NCI-H226 (cell line): ENCODE results near the gene GRHL1.
"Not testable (repeated sequence)": the region's sequence is repeated elsewhere in the genome, so short reads cannot be mapped to it uniquely, and the experiment has no call there.

Experiments
- DNase-seq: peaks from one replicate; pipeline ENCODE4 v3.0.0-alpha.2; 2015

GRHL1 gene

DNA sequence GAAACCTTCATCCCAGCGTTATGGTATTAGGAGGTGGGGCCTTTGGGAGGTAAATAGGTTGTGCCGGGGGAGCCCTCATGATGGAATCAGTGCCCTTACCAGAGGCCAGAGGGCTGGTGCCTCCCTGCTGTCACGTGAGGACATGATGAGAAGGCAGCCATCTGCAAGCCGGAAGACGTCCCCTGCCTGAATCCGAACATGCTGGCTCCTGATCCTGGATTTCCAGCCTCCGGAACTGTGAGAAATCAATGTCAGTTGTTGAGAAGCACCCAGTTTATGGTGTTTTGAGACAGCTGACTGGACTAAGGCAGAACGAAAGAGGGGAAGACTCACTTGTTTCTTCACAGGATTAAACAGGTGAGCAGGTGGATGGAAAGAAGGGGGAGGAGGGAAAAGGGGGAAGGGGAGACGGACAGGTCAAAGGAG lies 78.8 kb downstream of the GRHL1 start:
- DNase-seq, result no peak

DNA sequence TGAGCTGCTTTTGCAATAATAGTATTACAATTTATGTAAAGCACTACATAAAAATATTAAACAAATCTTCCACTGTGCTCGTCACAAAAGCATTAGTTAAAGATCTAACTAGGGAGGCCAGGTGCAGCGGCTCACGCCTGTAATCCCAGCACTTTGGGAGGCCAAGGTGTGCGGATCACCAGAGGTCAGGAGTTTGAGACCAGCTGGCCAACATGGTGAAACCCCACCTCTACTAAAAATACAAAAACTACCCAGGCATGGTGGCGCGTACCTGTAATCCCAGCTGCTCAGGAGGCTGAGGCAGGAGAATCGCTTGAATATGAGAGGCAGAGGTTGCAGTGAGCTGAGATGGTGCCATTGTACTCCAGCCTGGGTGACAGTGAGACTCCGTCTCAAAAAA lies 79.3 kb downstream of the GRHL1 start:
- DNase-seq, result not testable (repeated sequence)

DNA sequence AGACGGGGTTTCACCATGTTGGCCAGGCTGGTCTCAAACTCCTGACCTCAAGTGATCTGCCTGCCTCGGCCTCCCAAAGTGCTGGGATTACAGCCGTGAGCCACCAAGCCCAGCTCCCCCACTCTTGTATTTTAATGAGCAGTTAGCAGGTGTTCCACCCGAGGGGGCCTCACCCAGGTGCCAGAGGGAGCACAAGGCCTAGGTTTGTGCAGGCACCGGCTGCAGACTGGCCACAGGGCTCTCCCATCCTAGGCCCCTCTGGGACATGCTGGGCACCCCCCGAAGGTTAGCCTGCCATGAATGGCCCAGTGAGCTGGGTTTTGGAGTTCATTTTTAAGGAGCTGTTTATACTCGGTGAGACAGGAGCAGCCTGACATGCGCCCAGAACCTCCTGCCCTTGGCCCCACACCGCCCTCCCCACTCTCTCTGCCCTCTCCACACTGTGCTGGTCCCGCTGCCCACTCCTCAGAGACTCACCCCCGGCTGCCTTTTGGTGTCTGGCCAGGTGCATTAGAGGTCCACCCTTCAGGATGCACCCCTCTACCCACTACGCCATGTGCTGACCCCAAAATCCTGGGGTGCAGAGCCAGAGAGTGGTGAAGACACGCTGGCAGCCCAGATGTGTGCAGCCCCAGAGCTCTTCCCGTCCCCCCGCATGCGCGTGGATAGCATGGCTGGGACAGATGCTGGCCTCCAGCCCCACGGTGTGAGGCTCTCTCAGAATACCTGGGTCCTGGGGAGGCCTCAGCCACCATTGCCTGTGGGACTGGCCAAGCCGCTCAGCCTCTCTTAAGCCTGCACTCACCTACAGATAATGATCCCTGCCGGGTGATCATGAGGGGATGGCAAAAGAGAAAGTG lies 80.6 kb downstream of the GRHL1 start:
- no peak for DNase-seq

DNA sequence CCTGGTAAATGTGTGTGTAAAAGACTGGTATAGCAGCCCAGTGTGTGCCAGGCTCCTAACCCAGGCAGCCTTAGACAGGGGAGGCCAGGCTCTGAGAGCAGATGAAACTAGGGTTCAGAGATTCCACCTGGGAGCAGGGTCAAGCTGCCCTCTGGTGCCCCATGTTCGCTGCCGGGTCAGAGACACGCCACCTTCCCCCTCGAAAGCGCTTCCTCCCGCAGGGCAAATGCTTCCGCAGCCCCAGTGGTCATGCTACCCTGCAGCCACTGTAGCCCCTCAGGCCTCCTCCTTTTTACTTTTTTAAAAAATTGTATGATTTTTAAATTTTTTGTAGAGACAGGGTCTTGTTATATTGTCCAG lies 81.2 kb downstream of the GRHL1 start:
- no peak for DNase-seq

DNA sequence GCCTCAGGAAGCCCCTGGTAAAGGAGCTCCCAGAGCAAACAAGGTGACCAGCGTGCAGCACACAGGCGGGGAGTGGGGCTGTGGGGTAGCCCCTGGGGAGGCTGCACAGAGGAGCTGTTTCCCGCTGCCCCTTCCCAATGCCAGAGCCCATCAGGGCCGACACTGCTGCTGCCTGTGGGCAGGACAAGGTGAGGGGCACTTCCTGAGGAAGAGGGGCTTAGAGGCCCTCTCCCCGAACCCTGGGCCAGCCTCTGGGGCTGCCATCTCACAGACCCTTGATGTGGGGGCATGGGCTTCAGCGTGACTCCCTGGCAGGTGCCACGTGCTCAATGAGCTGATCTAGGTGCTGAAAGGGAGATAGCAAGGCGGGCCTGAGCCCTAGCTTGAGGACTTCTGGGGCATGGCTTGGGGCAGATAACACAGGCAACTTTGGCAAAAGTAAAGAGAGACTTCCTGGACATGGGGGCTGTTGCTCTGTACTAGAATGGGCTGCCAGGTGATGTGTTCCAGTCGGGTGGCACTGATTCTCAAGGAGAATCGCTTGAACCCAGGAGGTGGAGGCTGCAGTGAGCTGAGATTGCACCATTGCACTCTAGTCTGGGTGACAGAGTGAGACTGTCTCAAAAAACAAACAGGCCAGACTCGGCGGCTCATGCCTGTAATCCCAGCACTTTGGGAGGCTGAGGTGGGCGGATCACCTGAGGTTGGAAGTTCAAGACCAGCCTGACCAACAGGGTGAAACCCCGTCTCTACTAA lies 81.9 kb downstream of the GRHL1 start:
- no peak for DNase-seq

DNA sequence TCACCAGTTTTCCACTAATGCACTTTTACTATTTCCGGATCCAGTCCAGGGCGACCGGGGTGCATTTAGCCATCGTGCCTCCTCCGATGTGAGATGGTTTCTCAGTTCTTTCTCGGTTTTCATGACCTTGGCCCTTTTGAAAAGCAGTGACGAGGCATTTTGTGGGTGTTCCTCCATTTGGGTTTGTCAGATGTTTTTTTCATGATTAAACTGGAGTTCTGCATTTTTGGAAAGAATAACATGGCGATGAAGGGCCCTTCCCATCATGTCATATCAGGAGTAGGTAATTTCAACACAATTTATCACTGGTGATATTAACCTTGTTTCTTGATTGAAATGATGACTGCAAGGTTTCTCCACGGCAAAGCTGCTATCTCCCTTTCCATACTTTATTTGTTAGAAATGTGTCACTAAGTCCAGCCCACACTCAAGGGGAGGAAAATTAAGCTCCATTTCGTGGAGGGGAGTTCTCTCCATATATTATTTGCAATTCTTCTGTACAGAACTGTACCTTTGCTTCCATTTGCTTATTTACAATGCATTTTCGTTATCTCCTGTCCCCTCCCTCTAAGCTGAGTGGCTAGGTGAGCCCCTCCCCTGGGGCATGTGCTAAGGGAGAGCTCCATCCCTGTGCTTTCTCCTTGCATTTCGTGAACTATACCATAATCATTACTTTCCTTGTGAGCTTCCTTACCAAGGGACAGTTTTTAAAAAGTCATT lies 83.0 kb downstream of the GRHL1 start:
- no peak for DNase-seq

DNA sequence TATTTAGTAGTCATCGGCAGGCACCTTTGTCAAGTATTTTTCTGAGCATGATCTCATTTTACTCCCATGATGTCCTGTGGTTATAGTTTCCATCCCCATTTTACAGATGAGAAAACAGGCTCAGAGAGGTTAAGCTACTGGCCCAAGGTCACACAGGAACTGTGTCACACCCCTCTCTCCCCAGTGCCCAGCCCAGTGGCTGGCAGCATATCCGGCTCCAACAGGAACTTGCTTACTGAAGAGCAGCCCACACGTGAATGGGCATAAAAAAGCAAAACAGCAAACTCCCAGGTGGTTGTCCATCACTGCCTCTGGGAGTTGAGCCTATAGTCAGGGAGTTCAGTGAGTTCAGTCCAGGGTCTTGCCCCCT lies 83.5 kb downstream of the GRHL1 start:
- DNase-seq, result no peak

DNA sequence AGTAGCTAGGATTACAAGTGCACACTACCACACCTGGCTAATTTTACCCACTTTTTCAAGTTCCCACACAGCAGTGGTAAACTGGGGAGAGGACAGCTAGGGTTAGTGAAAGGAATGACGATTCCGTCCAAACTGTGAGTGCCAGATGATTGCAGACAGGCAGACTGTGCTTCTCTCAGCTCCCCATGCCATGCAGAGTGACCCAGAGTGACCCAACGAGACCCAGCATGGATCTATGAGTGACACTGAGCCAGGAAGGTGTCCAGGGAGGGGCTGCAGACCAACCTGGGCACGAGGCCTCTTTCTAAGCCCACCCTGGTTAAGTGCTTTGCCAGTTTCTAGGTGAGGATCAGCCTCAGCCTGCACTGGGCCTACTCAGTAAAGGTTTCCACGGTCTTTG lies 84.1 kb downstream of the GRHL1 start:
- DNase-seq, result no peak

DNA sequence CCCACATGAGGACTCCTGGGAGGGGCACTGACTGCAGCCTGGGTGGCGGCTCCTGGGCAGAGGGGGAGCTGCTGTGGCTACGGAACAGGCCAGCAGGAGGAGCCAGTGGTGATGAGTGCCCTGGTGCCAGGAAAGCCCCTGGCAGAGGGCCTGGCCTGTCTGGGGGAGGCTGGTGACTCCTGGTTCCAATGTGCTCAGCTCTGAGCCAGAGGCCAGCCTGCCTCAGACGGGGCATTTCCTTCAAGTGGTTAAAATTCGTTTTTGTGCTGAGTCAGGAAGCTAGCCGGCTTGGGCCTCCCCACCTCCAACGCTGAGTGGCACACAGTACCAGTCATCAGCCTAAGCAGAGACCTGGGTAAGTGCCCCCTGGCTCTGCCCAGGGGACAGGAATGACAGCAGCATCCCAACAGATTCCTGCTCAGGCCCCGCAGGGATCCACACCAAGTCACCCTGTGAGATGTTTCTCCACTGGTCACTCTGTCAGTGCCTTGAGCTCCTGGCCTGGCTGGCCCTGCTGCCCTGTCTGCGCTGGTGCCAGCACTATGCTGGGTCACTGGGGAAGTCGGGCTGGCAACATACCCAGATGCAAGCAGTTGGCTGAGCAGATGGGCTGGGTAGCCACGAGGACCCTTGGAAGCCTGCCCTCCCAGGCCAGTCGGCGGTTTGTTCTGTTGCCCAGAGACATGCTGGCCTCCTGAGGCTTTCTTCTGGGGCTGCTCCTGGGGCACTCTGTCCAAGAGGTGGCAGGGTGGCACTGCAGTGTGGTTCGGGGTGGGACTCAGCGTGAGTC lies 84.8 kb downstream of the GRHL1 start:
- DNase-seq, result peak; percentile 87

DNA sequence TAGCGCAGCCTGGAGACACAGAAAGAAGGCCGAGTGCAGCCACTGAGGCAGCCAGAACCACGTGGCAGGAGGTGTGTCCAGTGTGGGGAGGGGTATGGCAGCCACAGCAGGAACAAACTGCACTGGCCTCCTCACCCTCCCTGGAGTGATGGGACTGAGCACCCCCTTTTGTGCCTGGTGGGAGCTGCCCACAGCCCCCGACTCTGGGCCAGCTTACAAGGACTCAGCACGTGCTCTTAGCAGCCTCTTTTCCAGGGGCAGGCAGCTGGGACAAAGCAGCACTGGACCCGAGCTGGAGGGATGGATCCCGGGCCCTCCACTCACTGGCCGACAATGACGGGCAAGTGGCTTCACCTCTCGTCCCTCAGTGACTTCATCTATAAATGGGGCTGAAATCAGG lies 86.6 kb downstream of the GRHL1 start:
- DNase-seq, result no peak

DNA sequence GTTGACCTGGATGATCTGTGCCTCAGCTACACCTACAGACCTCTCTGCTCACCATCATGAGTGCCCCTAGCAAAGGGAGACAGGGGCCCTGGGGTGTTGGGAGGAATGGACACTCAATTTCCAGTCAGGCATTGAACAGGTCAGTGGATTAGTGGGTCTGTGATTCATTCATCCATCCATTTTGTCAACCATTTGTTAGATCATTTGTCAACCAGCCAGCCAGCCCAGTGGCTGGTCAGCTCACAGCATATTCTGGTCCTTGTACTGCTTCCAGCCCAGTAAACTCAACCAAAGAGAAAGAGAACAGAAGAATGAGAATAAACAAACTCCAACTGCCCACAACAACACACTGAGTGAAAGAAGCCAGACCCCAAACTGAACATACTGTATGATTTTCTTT lies 87.2 kb downstream of the GRHL1 start:
- DNase-seq, result no peak

DNA sequence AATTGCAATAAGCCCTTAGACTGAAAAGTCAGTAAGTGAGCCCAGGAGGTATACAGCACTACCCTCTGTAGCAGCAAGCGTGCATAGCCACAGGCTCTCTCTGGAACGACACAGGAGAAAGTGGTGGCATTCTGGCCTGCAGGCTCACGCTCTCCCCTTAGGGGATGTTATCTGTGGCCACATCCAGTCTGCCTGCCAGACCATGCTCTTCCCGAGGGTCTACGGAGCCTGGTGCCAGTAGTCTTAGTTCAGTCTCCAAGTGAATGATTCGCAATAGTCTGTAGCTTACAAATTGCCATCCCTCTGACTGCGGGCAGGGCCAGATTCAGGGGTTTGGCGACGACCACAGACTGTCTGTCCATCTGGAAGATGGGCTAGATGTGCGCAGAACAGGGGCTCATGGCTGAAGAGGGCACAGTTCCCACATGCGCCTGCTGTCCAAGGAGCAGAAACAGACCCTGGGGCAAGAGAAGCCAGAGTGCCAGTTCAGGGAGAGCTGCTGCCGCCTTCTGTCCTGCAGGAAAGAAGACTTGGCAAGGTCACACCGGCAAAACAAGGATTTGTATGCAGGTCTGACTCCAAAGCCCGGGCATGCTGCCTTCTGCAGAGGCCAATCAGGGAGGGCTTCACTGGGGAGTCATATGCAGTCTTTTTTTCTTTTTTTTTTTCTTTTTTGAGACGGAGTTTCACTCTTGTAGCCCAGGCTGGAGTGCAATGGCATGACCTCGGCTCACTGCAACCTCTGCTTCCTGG lies 88.3 kb downstream of the GRHL1 start:
- no peak for DNase-seq

DNA sequence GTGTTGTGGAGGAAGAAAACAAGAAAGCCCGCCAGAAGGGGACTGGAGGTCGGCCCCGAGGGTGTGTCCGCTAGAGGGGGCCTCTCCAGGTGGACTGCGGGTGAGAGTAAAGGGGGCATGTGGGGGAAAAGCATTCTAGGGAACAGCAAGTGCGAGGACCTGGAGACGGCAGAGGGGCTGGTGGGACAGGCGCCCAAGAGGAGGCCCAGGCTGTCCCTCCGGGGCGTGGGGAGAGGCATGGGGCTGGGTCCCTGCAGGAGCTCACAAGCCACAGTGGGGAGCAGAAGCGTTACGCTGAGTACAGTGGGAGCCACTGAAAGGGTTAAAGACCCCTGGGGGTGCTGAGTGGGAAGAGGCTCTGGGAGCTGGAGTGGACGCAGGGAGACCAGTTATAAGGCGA lies 90.2 kb downstream of the GRHL1 start:
- no peak for DNase-seq

DNA sequence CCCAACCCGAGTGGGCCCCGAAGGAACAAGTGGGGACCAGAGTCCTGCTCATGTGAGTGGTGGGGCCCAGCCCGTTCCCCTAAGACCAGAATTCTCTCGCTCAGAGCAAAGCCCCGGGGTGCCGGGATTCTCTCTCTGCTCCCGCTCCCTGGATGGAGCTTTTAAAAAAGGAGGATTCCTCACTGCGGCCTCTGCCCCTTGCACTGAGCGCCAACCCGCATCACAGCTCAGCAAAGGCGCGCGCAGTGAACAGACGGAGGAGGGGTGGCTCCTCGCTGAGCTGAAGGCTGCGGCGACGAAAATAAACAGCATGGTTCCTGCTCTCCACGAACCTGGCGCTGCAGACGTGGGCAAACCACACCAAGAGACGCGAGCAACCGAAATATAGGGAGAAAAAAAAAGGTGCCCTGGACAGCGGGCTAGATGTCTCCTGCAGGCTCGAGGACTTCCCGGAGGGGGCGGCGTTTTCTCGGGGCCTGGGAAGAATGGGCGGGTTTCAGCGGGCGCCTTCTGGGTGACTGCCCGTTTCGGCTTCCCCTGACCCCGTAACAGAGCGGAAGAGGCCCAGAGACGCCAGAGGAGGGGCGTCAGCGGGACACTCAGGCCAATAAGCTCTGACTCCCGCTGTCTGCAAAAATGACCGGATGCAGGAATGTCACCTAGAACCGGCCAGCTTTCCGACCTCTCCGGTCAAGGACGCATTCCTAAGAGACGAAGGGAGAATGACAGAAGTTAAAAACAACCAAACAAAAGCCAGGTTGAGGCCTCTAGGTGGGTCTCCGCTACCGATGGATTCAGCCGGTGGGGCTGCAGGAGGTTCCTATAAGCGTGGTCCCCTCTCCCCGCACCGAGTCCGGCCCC lies 91.0 kb downstream of the GRHL1 start:
- DNase-seq, result peak; percentile 56

DNA sequence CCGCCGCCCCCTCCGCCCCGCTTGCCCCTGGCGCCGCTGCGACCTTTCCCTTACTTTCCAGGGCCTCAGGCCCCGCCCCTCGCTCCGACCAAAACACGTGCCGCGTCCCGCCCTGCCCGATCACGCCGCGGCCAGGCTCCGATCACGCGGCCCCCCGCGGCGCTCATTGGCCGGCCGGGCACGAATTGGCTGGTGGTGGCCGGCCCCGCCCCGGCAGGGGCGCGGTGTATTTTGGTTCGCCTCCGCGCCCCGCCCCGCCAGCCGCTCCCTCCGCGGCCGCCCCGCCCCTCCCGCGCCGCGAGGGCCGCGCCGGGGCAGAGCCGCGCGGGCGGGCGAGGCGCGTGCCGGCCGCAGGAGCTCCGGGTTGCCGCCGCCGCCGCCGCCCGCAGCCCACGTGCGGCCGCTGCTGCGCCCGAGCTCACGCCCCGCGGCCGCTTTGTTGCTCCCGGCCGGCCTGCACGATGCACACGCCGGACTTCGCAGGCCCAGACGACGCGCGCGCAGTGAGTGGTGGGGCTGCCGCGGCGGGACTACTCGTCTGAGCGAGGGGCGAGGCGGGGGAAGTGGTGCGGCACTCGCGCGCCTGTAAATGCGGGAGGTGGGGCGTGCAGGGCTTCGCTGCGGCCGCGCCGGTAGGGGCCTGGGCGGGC lies 91.9 kb downstream of the GRHL1 start, which contains the start of gene KLF11:
TSS of gene KLF11 (plus strand) at position 295 of the 650 bp plus-strand sequence. CDS start at position 462, 167 bp downstream.
- DNase-seq, result peak; percentile 88

DNA sequence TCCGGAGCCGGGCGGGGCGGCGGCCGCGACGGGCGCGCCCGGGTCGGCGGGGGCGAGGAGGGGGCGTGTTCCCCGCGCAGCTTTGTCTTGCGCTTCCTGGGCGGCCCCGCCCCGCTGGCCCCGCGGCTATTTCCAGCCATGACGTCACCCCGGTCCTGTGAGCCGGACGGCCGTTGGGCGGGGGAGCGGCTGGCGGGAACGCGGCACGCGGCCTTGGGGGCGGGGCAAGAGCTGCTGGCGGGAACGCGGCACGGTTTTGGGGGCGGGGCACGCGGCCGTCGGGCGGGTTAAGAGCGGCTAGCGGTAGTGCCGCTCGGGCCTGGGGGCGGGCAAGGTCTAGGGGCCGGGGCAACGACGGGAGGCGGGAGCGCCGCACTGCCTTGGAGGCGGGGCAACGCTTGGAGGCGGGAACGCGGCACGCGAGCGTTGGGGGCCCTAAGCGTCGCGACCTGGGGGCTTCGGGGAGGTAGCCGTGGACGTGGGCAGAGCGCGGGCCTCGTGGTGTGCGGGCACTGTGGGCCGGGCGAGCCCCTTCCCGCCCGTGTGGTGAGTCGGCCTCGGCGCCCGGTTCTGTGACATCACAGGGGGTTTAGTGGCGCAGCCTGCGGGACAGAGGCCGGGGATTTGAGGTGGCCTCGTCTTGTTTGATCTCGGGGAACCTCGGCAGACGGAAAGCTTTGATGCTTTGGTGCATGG lies 92.6 kb downstream of the GRHL1 start:
- DNase-seq, result peak; percentile 91

DNA sequence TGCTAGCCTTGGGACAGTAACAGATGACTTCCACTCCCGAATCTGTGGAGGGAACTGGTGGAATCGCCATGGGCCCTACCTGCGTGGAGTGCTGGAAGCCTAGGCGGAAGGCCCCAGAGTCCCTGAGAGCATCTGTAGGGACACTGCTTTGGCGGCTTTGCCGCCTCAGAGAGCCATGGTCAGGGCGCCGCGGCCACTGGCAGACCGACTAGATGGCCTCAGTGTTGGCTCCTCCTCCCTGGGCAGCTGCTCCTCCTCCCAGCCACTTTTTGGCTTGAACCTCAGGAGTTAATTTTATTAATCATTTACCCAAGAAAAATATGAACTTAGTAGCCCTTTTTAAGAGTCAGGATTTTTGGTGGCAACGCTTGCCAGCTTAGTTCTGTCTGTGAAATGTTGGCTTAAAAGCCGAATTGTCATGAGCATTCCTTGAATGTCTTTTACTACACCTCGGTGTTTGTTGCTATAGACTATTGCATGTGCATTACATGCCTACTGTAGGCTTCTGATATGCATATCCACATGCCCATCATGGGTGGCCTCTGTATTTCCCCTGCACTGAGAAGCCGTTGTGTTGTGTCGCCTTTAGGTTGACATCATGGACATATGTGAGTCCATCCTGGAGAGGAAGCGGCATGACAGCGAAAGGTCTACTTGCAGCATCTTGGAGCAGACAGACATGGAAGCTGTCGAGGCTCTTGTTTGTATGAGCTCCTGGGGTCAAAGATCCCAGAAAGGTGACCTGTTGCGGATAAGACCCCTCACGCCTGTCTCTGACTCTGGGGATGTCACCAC lies 94.3 kb downstream of the GRHL1 start:
- DNase-seq, result no peak

DNA sequence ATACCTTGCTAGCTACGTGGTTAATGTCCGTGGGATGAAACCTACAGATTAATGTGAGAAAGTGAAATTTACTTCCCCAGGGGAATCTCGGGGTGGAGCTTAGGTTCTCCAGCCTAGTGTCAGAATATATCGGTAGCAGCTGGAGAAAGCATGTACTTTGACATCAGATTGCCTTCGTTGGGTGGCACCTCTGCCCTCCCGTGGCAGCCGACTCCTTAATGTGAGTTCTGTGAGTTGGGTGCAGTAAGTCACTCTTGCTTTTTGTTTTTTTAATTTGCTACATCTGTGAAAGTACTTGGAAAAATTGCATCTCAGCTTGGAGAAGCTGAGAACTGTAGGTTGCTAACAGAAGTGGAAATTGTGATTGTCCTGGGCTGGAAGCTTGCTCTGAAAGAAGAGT lies 95.4 kb downstream of the GRHL1 start:
- DNase-seq, result no peak
